Natural killer cell (primary cell): ENCODE data around the gene OR2T4. TPM values are rescaled to one million over a fixed set of nuclear protein-coding genes. Genes with fewer than 3 reads are reported as not detected.

ENCODE experiments used
- ATAC-seq, 3 donors: fragments of 150-1000 bp in 2 of 3; fragments of 200-7000 bp in 1 of 3; cut with Tn5 transposase; 1 replicate in 1 of 3; 2 replicates in 2 of 3; pipeline ENCODE4 v1.10.0; 2021; ENCODE audit warnings: mild to moderate bottlenecking in 2 of 3, moderate library complexity in 2 of 3
- DNase-seq, 2 donors: peaks; one replicate each; pipeline versions ENCODE4 v3.0.0 to v3.0.0-alpha.2; 2013 to 2021; ENCODE audit warnings: mixed read lengths in 1 of 2
- H3K27ac ChIP-seq: one replicate; pipeline ENCODE4 v1.5.1; 2013; ENCODE audit warnings: mild to moderate bottlenecking, low read length
- H3K27me3 ChIP-seq: one replicate; pipeline ENCODE4 v1.6.1; 2013; ENCODE audit warnings: low read length; ENCODE audit not compliant: control insufficient read depth, insufficient read depth
- H3K36me3 ChIP-seq: one replicate; pipeline ENCODE4 v1.6.1; 2013; ENCODE audit warnings: low read length; ENCODE audit not compliant: control insufficient read depth, insufficient read depth
- H3K4me1 ChIP-seq: one replicate; pipeline ENCODE4 v1.6.1; 2013; ENCODE audit warnings: low read length; ENCODE audit not compliant: control insufficient read depth, insufficient read depth
- H3K4me3 ChIP-seq: one replicate; pipeline ENCODE4 v1.5.1; 2013; ENCODE audit warnings: low read length
- H3K9me3 ChIP-seq: one replicate; pipeline ENCODE4 v1.6.1; 2013; ENCODE audit warnings: low read length; ENCODE audit not compliant: control insufficient read depth, insufficient read depth
- H3K27ac Mint-ChIP-seq, 2 donors: one replicate each; pipeline ENCODE4 v1.8.0; 2022; ENCODE audit warnings: mild to moderate bottlenecking in 2 of 2, mixed read lengths in 2 of 2, moderate library complexity in 1 of 2
- H3K27me3 Mint-ChIP-seq, 2 donors: one replicate each; pipeline ENCODE4 v1.8.0; 2022; ENCODE audit warnings: low read depth in 2 of 2, mixed read lengths in 2 of 2
- H3K36me3 Mint-ChIP-seq: one replicate; pipeline ENCODE4 v1.8.0; 2022; ENCODE audit warnings: mixed read lengths
- H3K4me1 Mint-ChIP-seq, 2 donors: one replicate each; pipeline ENCODE4 v1.8.0; 2022; ENCODE audit warnings: mixed read lengths in 2 of 2
- H3K4me3 Mint-ChIP-seq: one replicate; pipeline ENCODE4 v1.8.0; 2022; ENCODE audit warnings: mild to moderate bottlenecking, moderate library complexity, mixed read lengths
- H3K9me3 Mint-ChIP-seq, 2 donors: one replicate each; pipeline ENCODE4 v1.8.0; 2022; ENCODE audit warnings: mixed read lengths in 2 of 2
- WGBS: methylation state at CpG from one replicate; pipeline ENCODE4 v1.1.7; 2013; ENCODE audit warnings: missing lambda C conversion rate; ENCODE audit not compliant: insufficient coverage; 5-methylcytosine and 5-hydroxymethylcytosine counted together
- intact Hi-C: fragments of 100-400 bp; cut with micrococcal nuclease; formaldehyde crosslinking; loops from one replicate; pipeline ENCODE4 v1.14.2; 2022
- total RNA-seq, 4 donors: library from RNA; stranded (reverse); fragments of 120-200 nt in 1 of 4; gene quantifications; one replicate each; pipeline versions ENCODE4 v1.2.3 to v1.2.4, GENCODE V29; 2013 to 2022
- TF ChIP-seq, protein P1 (sequence below): fragments of 200-600 bp; IDR thresholded peaks from one replicate; pipeline ENCODE4 v1.8.0; 2022; ENCODE audit warnings: antibody characterized with exemption

The OR2T4 gene
- total RNA-seq, 3 donors from 2014 or later (not counting 1 experiment from before 2014, with no cell fraction given): not detected

- H3K27me3 ChIP-seq: no peaks in the 10 kb centered on the region
- DNase-seq (no peak), ATAC-seq (no peak)
- Mint-ChIP-seq H3K27ac (no peak overlapping the region), H3K27me3 (no peaks in the 10 kb centered on the region), H3K9me3 (peaks cover 7% of the 10 kb centered on the region in 2 donors), H3K36me3 (no peaks in the 10 kb centered on the region), H3K4me3 (no peak overlapping the region), H3K4me1 (no peaks in the 10 kb centered on the region)
- no peaks in the 10 kb centered on the region for H3K9me3 ChIP-seq
- WGBS: 81% methylated on average over 8 of the region's 8 CpGs
- no peaks in the 10 kb centered on the region for H3K4me1 ChIP-seq
- no peaks in the 10 kb centered on the region for H3K36me3 ChIP-seq
- TF ChIP-seq, protein P1, sequence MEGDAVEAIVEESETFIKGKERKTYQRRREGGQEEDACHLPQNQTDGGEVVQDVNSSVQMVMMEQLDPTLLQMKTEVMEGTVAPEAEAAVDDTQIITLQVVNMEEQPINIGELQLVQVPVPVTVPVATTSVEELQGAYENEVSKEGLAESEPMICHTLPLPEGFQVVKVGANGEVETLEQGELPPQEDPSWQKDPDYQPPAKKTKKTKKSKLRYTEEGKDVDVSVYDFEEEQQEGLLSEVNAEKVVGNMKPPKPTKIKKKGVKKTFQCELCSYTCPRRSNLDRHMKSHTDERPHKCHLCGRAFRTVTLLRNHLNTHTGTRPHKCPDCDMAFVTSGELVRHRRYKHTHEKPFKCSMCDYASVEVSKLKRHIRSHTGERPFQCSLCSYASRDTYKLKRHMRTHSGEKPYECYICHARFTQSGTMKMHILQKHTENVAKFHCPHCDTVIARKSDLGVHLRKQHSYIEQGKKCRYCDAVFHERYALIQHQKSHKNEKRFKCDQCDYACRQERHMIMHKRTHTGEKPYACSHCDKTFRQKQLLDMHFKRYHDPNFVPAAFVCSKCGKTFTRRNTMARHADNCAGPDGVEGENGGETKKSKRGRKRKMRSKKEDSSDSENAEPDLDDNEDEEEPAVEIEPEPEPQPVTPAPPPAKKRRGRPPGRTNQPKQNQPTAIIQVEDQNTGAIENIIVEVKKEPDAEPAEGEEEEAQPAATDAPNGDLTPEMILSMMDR: no peak
- no peak overlapping the region for H3K4me3 ChIP-seq
- H3K27ac ChIP-seq: no peak overlapping the region
- intact Hi-C loops: no loop called here
Measured at GRCh38 chr1:248406721-248407692, 45.5 kb downstream of the OR2T4 start.

Other genes starting within 250 kb of the OR2T4 start
- gene OR2M5, start 216.5 kb upstream of the OR2T4 start, total RNA-seq: not detected
- not detected for gene OR2M2, start 186.8 kb upstream of the OR2T4 start, total RNA-seq
- not detected for gene OR2M3, start 164.4 kb upstream of the OR2T4 start, total RNA-seq
- not detected for gene OR2M4, start 130.2 kb upstream of the OR2T4 start, total RNA-seq
- not detected for gene OR2T33, start 83.7 kb upstream of the OR2T4 start, total RNA-seq
- gene OR2T12, start 58.2 kb upstream of the OR2T4 start, total RNA-seq: not detected
- not detected for gene OR2M7, start 37.1 kb upstream of the OR2T4 start, total RNA-seq
- not detected for gene OR14C36, start 12.9 kb upstream of the OR2T4 start, total RNA-seq
- gene OR2T6, start 14.1 kb downstream of the OR2T4 start, total RNA-seq: not detected
- gene OR2T1, start 41.4 kb downstream of the OR2T4 start, total RNA-seq: not detected
- gene OR2T2, start 84.0 kb downstream of the OR2T4 start, total RNA-seq: not detected
- not detected for gene OR2T3, start 111.7 kb downstream of the OR2T4 start, total RNA-seq
- gene OR2T5, start 126.9 kb downstream of the OR2T4 start, total RNA-seq: not detected
- gene OR2G6, start 146.4 kb downstream of the OR2T4 start, total RNA-seq: not detected
- not detected for gene OR2T29, start 201.1 kb downstream of the OR2T4 start, total RNA-seq
- not detected for gene OR2T34, start 213.1 kb downstream of the OR2T4 start, total RNA-seq
- gene OR2T10, start 236.0 kb downstream of the OR2T4 start, total RNA-seq: not detected